DND-41 (cell line): Measurements from ENCODE around the gene GIMAP8.

Experiments used
- ATAC-seq: fragments of 200-7000 bp; cut with Tn5 transposase; 3 replicates; pipeline ENCODE4 v1.9.1; 2021; ENCODE audit warnings: low read depth; ENCODE audit not compliant: insufficient read depth
- DNase-seq: peaks from one replicate; pipeline ENCODE4 v3.0.0-alpha.2; 2020
- H2AFZ ChIP-seq: 2 replicates; pipeline ENCODE4 v1.6.0; 2012; ENCODE audit warnings: low read depth, low read length
- H3K27ac ChIP-seq: 2 replicates; pipeline ENCODE4 v1.5.1; 2012; ENCODE audit warnings: low read length, inconsistent platforms
- H3K27me3 ChIP-seq: fragments of 200-600 bp; sonication (generic); 2 replicates; pipeline ENCODE4 v1.6.0; 2012; ENCODE audit warnings: low read length, mild to moderate bottlenecking, inconsistent platforms; ENCODE audit not compliant: insufficient read depth, poor library complexity
- H3K36me3 ChIP-seq: 2 replicates; pipeline ENCODE4 v1.5.1; 2012; ENCODE audit warnings: low read length, inconsistent platforms; ENCODE audit not compliant: insufficient read depth
- H3K4me1 ChIP-seq: 2 replicates; pipeline ENCODE4 v1.5.1; 2012; ENCODE audit warnings: mild to moderate bottlenecking, low read length; ENCODE audit not compliant: insufficient read depth
- H3K4me2 ChIP-seq: 2 replicates; pipeline ENCODE4 v1.6.0; 2012; ENCODE audit warnings: mild to moderate bottlenecking, moderate library complexity, low read length, inconsistent platforms; ENCODE audit not compliant: insufficient read depth
- H3K4me3 ChIP-seq, 2 experiments: fragments of 200-600 bp in 1 of 2; shearing (Covaris generic) in 1 of 2; 2 replicates each; pipeline ENCODE4 v1.5.1; 2012 to 2016; ENCODE audit warnings: inconsistent platforms in 2 of 2, low read length in 2 of 2, mild to moderate bottlenecking in 2 of 2, low read depth in 1 of 2, moderate library complexity in 1 of 2
- H3K79me2 ChIP-seq: 2 replicates; pipeline ENCODE4 v1.6.0; 2012; ENCODE audit warnings: low read length, inconsistent platforms; ENCODE audit not compliant: insufficient read depth
- H3K9ac ChIP-seq: 2 replicates; pipeline ENCODE4 v1.6.0; 2012; ENCODE audit warnings: low read depth, mild to moderate bottlenecking, inconsistent platforms, low read length, moderate library complexity
- H3K9me3 ChIP-seq: 2 replicates; pipeline ENCODE4 v1.5.1; 2012; ENCODE audit warnings: low read length, moderate library complexity, mild to moderate bottlenecking, inconsistent platforms; ENCODE audit not compliant: insufficient read depth, severe bottlenecking
- H4K20me1 ChIP-seq: 2 replicates; pipeline ENCODE4 v1.6.0; 2012; ENCODE audit warnings: low read length; ENCODE audit not compliant: insufficient read depth
- CTCF ChIP-seq: IDR thresholded peaks from 2 replicates; pipeline ENCODE4 v1.5.1; 2012; ENCODE audit warnings: borderline replicate concordance, low read length, moderate library complexity, mild to moderate bottlenecking; ENCODE audit not compliant: poor library complexity, severe bottlenecking; ENCODE audit errors: extremely low read depth
- EZH2 ChIP-seq: IDR thresholded peaks from 3 replicates; pipeline ENCODE4 v1.6.1; 2012; ENCODE audit warnings: borderline replicate concordance, low read depth, mild to moderate bottlenecking, moderate library complexity, low read length, inconsistent platforms; ENCODE audit not compliant: severe bottlenecking

Gene GIMAP8

GRCh38 chr7:150435047-150435389, 15.4 kb upstream of the GIMAP8 start:
- H3K36me3 ChIP-seq: no peaks in the 10 kb centered on the region
- no peak overlapping the region for H3K27ac ChIP-seq
- H3K4me3 ChIP-seq: no peak overlapping the region
- H3K27me3 ChIP-seq: no peaks in the 10 kb centered on the region
- H3K9me3 ChIP-seq: no peaks in the 10 kb centered on the region
- H3K79me2 ChIP-seq: no peaks in the 10 kb centered on the region
- H4K20me1 ChIP-seq: no peaks in the 10 kb centered on the region
- ATAC-seq (no peak), DNase-seq (no peak)
- no peak overlapping the region for H3K9ac ChIP-seq
- peaks cover 6% of the 10 kb centered on the region for H3K4me1 ChIP-seq
- no peak for TF ChIP-seq EZH2
- TF ChIP-seq CTCF: no peak
- H2AFZ ChIP-seq: no peak overlapping the region
- no peak overlapping the region for H3K4me2 ChIP-seq

- Histone ChIP-seq H2AFZ (no peak overlapping the region), H3K79me2 (no peaks in the 10 kb centered on the region), H3K36me3 (no peaks in the 10 kb centered on the region), H3K4me3 (no peak overlapping the region), H3K27me3 (no peaks in the 10 kb centered on the region), H3K9ac (no peak overlapping the region), H3K4me2 (no peak overlapping the region), H3K4me1 (peaks cover under 1% of the 10 kb centered on the region), H3K27ac (no peak overlapping the region), H4K20me1 (no peaks in the 10 kb centered on the region), H3K9me3 (no peaks in the 10 kb centered on the region)
- DNase-seq (no peak), ATAC-seq (no peak)
- no peak for TF ChIP-seq CTCF
- no peak for TF ChIP-seq EZH2
Measured at GRCh38 chr7:150435390-150436073, 14.9 kb upstream of the GIMAP8 start.

GRCh38 chr7:150439967-150440366, 10.5 kb upstream of the GIMAP8 start:
- Histone ChIP-seq H3K27me3 (no peaks in the 10 kb centered on the region), H3K9ac (no peak overlapping the region), H4K20me1 (no peaks in the 10 kb centered on the region), H3K4me1 (peaks cover 3% of the 10 kb centered on the region), H2AFZ (no peak overlapping the region), H3K27ac (no peak overlapping the region), H3K4me3 (no peak overlapping the region), H3K36me3 (no peaks in the 10 kb centered on the region), H3K4me2 (no peak overlapping the region), H3K9me3 (peaks cover 14% of the 10 kb centered on the region), H3K79me2 (no peaks in the 10 kb centered on the region)
- no peak for ATAC-seq
- TF ChIP-seq CTCF (no peak), EZH2 (no peak)
- no peak for DNase-seq

- no peaks in the 10 kb centered on the region for H3K27me3 ChIP-seq
- H3K4me3 ChIP-seq: no peak overlapping the region
- H3K4me2 ChIP-seq: no peak overlapping the region
- DNase-seq: no peak
- H3K79me2 ChIP-seq: no peaks in the 10 kb centered on the region
- no peak overlapping the region for H3K27ac ChIP-seq
- H3K9ac ChIP-seq: no peak overlapping the region
- no peaks in the 10 kb centered on the region for H4K20me1 ChIP-seq
- H3K4me1 ChIP-seq: peaks cover 18% of the 10 kb centered on the region
- TF ChIP-seq EZH2 (no peak), CTCF (no peak)
- H3K36me3 ChIP-seq: no peaks in the 10 kb centered on the region
- H2AFZ ChIP-seq: no peak overlapping the region
- peaks cover 14% of the 10 kb centered on the region for H3K9me3 ChIP-seq
- ATAC-seq: no peak
Measured at GRCh38 chr7:150441524-150441923, 8.9 kb upstream of the GIMAP8 start.
